Placental epithelial cell (primary cell): Measurements from ENCODE around the gene ZNF280A. TPM values are rescaled to one million over a fixed set of nuclear protein-coding genes. Genes with fewer than 3 reads are reported as not detected.

ENCODE experiments used
- total RNA-seq: library from RNA; depleted of rRNA; stranded (reverse); fragments of >200 nt; gene quantifications from 2 replicates; pipeline ENCODE4 v1.2.3, GENCODE V29; 2012

The ZNF280A gene, protein sequence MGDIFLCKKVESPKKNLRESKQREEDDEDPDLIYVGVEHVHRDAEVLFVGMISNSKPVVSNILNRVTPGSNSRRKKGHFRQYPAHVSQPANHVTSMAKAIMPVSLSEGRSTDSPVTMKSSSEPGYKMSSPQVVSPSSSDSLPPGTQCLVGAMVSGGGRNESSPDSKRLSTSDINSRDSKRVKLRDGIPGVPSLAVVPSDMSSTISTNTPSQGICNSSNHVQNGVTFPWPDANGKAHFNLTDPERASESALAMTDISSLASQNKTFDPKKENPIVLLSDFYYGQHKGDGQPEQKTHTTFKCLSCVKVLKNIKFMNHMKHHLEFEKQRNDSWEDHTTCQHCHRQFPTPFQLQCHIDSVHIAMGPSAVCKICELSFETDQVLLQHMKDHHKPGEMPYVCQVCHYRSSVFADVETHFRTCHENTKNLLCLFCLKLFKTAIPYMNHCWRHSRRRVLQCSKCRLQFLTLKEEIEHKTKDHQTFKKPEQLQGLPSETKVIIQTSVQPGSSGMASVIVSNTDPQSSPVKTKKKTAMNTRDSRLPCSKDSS
- total RNA-seq: not detected in 2 replicates

DNA sequence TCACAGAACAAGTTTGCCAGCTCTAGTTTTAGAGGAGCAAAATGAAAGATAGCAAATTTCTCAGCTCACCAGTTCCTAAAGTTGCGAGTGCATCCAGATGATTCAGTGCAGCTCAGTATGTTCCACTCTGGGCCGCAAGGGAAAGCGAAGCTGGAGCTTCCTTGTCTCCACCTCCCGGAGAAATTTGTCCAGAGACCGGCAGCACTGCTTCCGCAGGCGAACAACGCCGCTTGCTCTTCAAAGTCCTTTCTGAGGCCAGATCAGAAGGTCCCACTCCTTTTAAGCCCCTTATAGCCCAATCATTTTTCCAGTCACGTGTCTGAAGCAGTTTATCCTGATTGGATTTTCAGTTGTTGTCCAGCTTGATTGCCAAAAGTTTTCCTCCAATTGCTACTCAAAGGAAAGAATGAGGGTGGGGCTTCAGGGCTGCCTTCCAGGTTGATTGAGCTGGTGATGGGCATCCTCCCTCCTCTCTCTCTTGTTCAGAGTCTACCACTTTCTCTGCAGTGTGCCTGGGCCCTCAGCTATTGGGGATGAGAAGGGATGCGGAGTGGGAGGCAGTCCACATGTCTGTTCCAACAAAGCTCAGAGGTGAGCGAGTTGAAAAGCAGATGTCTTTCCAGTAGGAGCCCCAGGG, at the start of gene ZNF280A:
TSS of gene ZNF280A (minus strand) at position 251 of the 637 bp plus-strand sequence. CDS start 4,640 bp downstream, outside the sequence.

DNA sequence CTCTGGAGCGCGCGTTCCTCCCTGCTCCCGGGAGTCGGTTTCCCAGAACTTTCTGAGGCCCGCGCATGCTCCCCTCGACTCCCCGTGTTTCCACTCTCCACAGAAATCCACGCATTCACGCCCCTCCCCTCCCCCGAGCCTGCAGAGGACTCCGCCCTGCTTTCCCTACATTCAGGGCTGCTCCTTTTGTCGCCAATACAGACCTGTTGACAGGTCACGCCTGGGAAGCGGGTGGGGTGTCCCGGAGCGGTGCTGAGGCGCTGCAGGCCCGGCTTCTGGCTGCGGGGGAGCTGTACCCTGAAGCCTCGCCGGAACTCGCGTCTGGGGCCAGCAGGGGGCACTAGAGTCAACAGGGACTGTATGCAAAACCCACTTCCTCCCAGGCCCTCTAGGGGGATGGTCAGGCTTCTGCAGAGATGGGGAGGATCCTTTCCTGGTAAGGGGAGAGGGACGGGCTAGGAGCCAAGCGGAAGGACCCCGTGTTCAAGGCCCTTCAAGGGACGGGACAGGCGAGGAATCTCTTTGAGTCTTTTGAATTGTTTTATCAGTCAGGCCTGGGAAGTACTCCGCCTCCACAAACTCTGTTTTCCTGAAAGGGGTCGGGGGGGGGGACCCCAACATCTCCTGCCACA, 39.0 kb upstream of the ZNF280A start, which contains the start of gene PRAME:
TSS of gene PRAME (minus strand) at position 294 of the 632 bp plus-strand sequence. CDS start 2,433 bp downstream, outside the sequence.

DNA sequence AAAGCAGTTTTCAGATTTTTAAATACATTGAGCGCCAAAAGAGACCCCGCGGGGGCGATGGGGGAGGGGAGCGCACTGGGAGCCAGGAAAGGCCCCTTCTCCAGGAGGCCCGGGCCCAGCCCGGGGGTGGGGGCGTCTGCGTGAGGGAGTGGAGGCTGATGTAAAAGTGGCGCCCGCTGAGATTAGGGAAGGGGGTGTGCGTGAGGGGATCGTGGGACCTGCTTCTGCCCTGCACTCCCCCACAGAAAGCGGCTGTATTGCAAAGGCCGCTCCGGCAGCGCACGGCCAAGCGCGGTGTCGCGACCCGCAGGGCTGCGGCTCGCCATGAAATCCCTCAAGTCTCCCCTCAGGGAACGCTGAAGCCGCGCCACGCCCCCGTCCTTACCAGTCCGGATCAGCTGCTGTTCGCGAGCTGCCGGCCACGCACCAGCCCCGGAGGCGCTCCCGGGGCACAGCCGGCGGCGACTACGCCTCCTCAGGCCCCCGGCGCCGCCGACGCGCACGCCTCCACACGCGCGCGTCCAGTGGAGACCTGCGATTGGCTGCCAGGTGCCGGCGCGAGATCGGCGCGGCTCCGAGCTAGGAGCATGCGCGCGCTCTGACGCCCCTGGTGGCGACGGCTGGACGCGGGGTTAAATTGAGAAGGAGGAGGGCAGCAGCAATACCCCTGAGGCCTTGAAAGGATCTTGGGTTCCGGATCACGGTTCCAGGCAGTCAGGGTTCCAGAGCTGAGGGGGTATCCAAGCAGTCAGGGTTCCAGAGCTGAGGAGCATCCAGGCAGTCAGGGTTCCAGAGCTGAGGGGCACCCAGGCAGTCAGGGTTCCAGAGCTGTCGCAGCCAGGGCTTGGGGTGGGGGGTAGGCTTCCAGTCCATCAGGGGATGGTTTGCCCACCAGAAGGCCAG, 11.5 kb downstream of the ZNF280A start, which contains the start of gene ZNF280B:
TSS of gene ZNF280B (minus strand) at position 469 of the 903 bp plus-strand sequence. CDS start 19,344 bp downstream, outside the sequence.

Other genes with a start within 250 kb of the ZNF280A start
- gene ZNF280B, start 11.5 kb downstream of the ZNF280A start, total RNA-seq: under 0.01 TPM in 1 of 2 replicates, not detected in the other
- gene PRAME, start 39.0 kb upstream of the ZNF280A start, total RNA-seq: not detected in 2 replicates
- gene GGTLC2, start 124.3 kb upstream of the ZNF280A start, total RNA-seq: 1.5 and 2.0 TPM in 2 replicates